ENCODE measurements around the gene RAI1.

Gene RAI1

GRCh38 chr17:17699491-17699890, 18.2 kb downstream of the RAI1 start:
- DNase-seq: no peak

- DNase-seq: no peak
These were observed 19.2 kb downstream of the RAI1 start for GRCh38 chr17:17700251-17700969.

- DNase-seq: no peak
These were observed 19.9 kb downstream of the RAI1 start for GRCh38 chr17:17701112-17701511.

- no peak for DNase-seq
These were observed 20.4 kb downstream of the RAI1 start for GRCh38 chr17:17701658-17702057.

GRCh38 chr17:17702449-17703139, 21.3 kb downstream of the RAI1 start:
- no peak for DNase-seq

- no peak for DNase-seq
These were observed 22.1 kb downstream of the RAI1 start for GRCh38 chr17:17703140-17703919.

- no peak for DNase-seq
These were observed 23.7 kb downstream of the RAI1 start for GRCh38 chr17:17704931-17705330.

- DNase-seq: no peak
These were observed 25.1 kb downstream of the RAI1 start for GRCh38 chr17:17706140-17707060.

- DNase-seq: no peak
These were observed 27.0 kb downstream of the RAI1 start for GRCh38 chr17:17708295-17708694.

GRCh38 chr17:17708816-17709215, 27.6 kb downstream of the RAI1 start:
- no peak for DNase-seq

GRCh38 chr17:17709815-17710321, 28.6 kb downstream of the RAI1 start:
- no peak for DNase-seq

- no peak for DNase-seq
These were observed 29.1 kb downstream of the RAI1 start for GRCh38 chr17:17710355-17710727.

- DNase-seq: peak; percentile 91
These were observed 29.7 kb downstream of the RAI1 start for GRCh38 chr17:17710728-17711541.

- no peak for DNase-seq
These were observed 30.4 kb downstream of the RAI1 start for GRCh38 chr17:17711641-17712162.

- DNase-seq: peak; percentile 17
These were observed 31.1 kb downstream of the RAI1 start for GRCh38 chr17:17712268-17712924.

GRCh38 chr17:17713839-17714238, 32.6 kb downstream of the RAI1 start:
- DNase-seq: peak; percentile 89

GRCh38 chr17:17714261-17714866, 33.1 kb downstream of the RAI1 start:
- DNase-seq: no peak

- DNase-seq: no peak
These were observed 33.6 kb downstream of the RAI1 start for GRCh38 chr17:17714879-17715278.

- DNase-seq: no peak
These were observed 35.7 kb downstream of the RAI1 start for GRCh38 chr17:17716837-17717523.

- DNase-seq: no peak
These were observed 37.0 kb downstream of the RAI1 start for GRCh38 chr17:17718251-17718650.
